Breast epithelium (tissue), 3 donors: ENCODE data around the gene DNTTIP2.

Source experiments
- POLR2A ChIP-seq: fragments of 450-650 bp; IDR thresholded peaks from one replicate; pipeline ENCODE4 v1.6.1; 2016; ENCODE audit warnings: antibody characterized with exemption, mild to moderate bottlenecking, moderate library complexity
- POLR2AphosphoS5 ChIP-seq, 3 donors: sonication (generic); formaldehyde crosslinking; IDR thresholded peaks; one replicate each; pipeline ENCODE4 v1.6.1; 2017; ENCODE audit warnings: antibody characterized with exemption in 3 of 3
- TF ChIP-seq, protein P1 (sequence below), 3 donors: fragments of 450-650 bp; IDR thresholded peaks; one replicate each; pipeline ENCODE4 v1.5.1; 2016 to 2017; ENCODE audit warnings: antibody characterized with exemption in 3 of 3, mild to moderate bottlenecking in 3 of 3, moderate library complexity in 3 of 3

DNA sequence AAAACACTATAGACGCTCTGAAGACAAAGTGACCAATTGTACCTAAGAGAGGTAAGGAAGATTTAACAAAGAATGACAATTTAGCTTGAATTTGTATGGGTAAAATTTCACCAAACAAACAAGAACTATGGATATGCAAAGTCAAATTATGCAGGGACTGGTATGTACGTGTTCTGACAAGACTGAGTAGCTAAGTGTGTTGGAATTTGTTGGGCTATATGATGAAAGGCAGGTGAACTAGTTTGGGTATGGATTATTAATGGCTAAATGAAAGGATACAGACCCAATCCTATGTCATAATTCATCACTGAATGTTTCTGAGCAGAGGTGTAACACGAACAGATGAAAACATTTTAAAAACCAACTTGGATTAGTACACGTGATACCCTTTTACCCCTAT lies 7.6 kb downstream of the DNTTIP2 start:
- no peak for TF ChIP-seq POLR2A
- TF ChIP-seq, protein P1, sequence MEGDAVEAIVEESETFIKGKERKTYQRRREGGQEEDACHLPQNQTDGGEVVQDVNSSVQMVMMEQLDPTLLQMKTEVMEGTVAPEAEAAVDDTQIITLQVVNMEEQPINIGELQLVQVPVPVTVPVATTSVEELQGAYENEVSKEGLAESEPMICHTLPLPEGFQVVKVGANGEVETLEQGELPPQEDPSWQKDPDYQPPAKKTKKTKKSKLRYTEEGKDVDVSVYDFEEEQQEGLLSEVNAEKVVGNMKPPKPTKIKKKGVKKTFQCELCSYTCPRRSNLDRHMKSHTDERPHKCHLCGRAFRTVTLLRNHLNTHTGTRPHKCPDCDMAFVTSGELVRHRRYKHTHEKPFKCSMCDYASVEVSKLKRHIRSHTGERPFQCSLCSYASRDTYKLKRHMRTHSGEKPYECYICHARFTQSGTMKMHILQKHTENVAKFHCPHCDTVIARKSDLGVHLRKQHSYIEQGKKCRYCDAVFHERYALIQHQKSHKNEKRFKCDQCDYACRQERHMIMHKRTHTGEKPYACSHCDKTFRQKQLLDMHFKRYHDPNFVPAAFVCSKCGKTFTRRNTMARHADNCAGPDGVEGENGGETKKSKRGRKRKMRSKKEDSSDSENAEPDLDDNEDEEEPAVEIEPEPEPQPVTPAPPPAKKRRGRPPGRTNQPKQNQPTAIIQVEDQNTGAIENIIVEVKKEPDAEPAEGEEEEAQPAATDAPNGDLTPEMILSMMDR (IDR thresholded peaks at IDR 0.05) = no peak
- no peak for TF ChIP-seq POLR2AphosphoS5 (IDR thresholded peaks at IDR 0.05)
